ENCODE measurements around the gene DLGAP1. TPM values are rescaled to one million over a fixed set of nuclear protein-coding genes. Genes with fewer than 3 reads are reported as not detected.

The DLGAP1 gene
- total RNA-seq, 1 donor from 2014 or later: 0.28 TPM

- ATAC-seq: no peak
Measured at GRCh38 chr18:4285525-4285924, 169.6 kb downstream of the DLGAP1 start.

GRCh38 chr18:4284528-4284927, 170.6 kb downstream of the DLGAP1 start:
- no peak for ATAC-seq

- no peak for ATAC-seq
Measured at GRCh38 chr18:4283746-4284291, 171.3 kb downstream of the DLGAP1 start.

GRCh38 chr18:4282954-4283353, 172.2 kb downstream of the DLGAP1 start:
- no peak for ATAC-seq

- ATAC-seq: no peak
Measured at GRCh38 chr18:4276953-4277585, 178.0 kb downstream of the DLGAP1 start.

GRCh38 chr18:4271952-4272351, 183.2 kb downstream of the DLGAP1 start:
- ATAC-seq: no peak

- ATAC-seq: no peak
Measured at GRCh38 chr18:4270988-4271387, 184.1 kb downstream of the DLGAP1 start.

GRCh38 chr18:4270016-4270415, 185.1 kb downstream of the DLGAP1 start:
- no peak for ATAC-seq

- ATAC-seq: no peak
Measured at GRCh38 chr18:4267641-4268040, 187.5 kb downstream of the DLGAP1 start.

GRCh38 chr18:4264347-4264791, 190.7 kb downstream of the DLGAP1 start:
- ATAC-seq: peak; percentile 37

- ATAC-seq: no peak
Measured at GRCh38 chr18:4260107-4260506, 195.0 kb downstream of the DLGAP1 start.

GRCh38 chr18:4256766-4257417, 198.2 kb downstream of the DLGAP1 start:
- ATAC-seq: no peak

GRCh38 chr18:4254840-4255239, 200.3 kb downstream of the DLGAP1 start:
- no peak for ATAC-seq

GRCh38 chr18:4252829-4253228, 202.3 kb downstream of the DLGAP1 start:
- ATAC-seq: no peak

- ATAC-seq: no peak
Measured at GRCh38 chr18:4251873-4252272, 203.2 kb downstream of the DLGAP1 start.

- ATAC-seq: no peak
Measured at GRCh38 chr18:4251206-4251605, 203.9 kb downstream of the DLGAP1 start.

GRCh38 chr18:4250141-4250540, 205.0 kb downstream of the DLGAP1 start:
- no peak for ATAC-seq

- ATAC-seq: no peak
Measured at GRCh38 chr18:4248686-4249085, 206.4 kb downstream of the DLGAP1 start.

- ATAC-seq: no peak
Measured at GRCh38 chr18:4246374-4246773, 208.7 kb downstream of the DLGAP1 start.

GRCh38 chr18:4245456-4245855, 209.7 kb downstream of the DLGAP1 start:
- no peak for ATAC-seq

GRCh38 chr18:4242431-4243161, 212.5 kb downstream of the DLGAP1 start:
- ATAC-seq: no peak

- ATAC-seq: no peak
Measured at GRCh38 chr18:4241090-4241617, 214.0 kb downstream of the DLGAP1 start.

GRCh38 chr18:4238966-4239365, 216.1 kb downstream of the DLGAP1 start:
- ATAC-seq: no peak
